Stimulated activated CD4-positive, alpha-beta T cell treated with anti-CD3 and anti-CD28 coated beads, Interleukin-12 subunit alpha, Interleukin-12 subunit beta, amount 100 ng/mL, for 48 hours (primary cell): ENCODE data around the gene PTPN11.
"Not testable (repeated sequence)": the region's sequence is repeated elsewhere in the genome, so short reads cannot be mapped to it uniquely, and the experiment has no call there.

ENCODE experiments used
- DNase-seq, 3 donors: peaks; one replicate each; pipeline ENCODE4 v3.0.0-alpha.2; 2020; ENCODE audit warnings: low read depth in 2 of 3, low spot score in 1 of 3

Gene PTPN11

DNA sequence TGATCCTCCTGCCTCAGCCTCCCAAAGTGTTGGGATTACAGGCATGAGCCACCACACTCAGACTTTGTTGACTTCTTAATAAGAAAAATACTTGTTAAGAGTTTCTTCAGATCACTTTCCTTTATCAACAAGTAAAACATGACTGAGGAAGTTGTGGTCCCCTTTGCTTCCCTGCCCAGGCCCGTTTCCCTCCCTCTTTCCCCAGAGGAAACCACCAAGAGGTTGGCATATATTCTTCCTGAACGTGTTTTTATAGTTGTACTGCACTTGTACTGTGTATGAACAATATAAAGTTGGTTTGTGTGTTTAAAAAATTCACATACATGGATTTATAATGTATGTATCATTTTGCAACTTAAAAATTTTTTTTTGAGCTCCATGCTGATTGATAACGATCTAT is 28.4 kb downstream of the PTPN11 start:
- no peak for DNase-seq

- DNase-seq, result not testable (repeated sequence)
Measured at GRCh38 chr12:112448165-112448564, 29.4 kb downstream of the PTPN11 start.

- no peak for DNase-seq
Measured at GRCh38 chr12:112450725-112451124, 32.0 kb downstream of the PTPN11 start.

- DNase-seq, result no peak
Measured at GRCh38 chr12:112456029-112456428, 37.3 kb downstream of the PTPN11 start.

DNA sequence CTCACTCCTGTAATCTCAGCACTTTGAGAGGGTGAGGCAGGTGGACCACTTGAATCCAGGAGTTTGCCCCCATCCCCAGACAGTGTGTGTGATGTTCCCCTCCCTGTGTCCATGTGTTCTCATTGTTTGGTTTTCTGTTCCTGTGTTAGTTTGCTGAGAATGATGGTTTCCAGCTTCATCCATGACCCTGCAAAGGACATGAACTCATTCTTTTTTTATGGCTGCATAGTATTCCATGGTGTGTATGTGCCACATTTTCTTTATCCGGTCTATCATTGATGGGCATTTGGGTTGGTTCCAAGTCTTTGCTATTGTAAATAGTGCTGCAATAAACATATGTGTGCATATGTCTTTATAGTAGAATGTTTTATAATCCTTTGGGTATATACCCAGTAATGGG is 38.4 kb downstream of the PTPN11 start:
- not testable (repeated sequence) for DNase-seq

GRCh38 chr12:112458330-112458729 is 39.6 kb downstream of the PTPN11 start:
- no peak for DNase-seq

DNA sequence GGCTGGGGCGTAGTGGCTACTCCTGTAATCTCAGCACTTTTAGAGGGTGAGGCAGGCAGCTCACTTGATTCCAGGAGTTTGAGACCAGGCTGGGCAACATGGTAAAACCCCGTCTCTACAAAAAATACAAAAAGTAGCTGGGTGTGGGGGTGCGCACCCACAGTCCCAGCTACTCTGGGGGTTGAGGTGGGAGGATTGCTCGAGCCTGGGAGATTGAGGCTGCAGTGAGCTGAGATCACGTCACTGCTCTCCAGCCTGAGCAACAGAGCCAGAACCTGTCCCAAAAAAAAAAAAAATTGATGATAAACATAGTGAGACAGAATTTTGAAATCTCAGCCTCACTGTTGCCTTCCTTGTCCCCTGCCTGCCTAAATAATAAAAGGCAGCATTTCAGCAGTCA is 40.0 kb downstream of the PTPN11 start:
- no peak for DNase-seq

GRCh38 chr12:112463478-112463877 is 44.7 kb downstream of the PTPN11 start:
- no peak for DNase-seq

GRCh38 chr12:112464605-112465004 is 45.9 kb downstream of the PTPN11 start:
- DNase-seq, result no peak

- no peak for DNase-seq
Measured at GRCh38 chr12:112466011-112466422, 47.3 kb downstream of the PTPN11 start.

DNA sequence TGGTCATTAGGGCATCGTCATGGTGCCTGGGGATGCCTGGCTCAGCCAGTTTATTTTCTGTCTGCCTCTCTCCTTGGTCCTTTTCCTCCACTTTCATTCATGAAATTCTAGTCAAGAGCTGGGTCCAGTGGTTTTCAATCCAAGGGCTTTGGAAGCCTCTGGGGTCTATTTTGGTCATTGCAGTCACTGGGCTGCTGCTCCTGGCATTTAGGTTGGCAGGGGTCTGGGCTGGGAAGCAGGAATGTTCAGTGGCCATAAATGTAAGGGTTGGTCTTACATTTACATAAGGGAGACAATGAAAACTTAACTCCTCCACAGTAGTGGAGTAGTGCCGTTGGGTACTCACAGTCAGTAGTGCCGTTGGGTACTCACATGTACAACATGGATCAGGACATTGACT is 48.1 kb downstream of the PTPN11 start:
- no peak for DNase-seq

GRCh38 chr12:112468046-112468445 is 49.3 kb downstream of the PTPN11 start:
- DNase-seq, result no peak

DNA sequence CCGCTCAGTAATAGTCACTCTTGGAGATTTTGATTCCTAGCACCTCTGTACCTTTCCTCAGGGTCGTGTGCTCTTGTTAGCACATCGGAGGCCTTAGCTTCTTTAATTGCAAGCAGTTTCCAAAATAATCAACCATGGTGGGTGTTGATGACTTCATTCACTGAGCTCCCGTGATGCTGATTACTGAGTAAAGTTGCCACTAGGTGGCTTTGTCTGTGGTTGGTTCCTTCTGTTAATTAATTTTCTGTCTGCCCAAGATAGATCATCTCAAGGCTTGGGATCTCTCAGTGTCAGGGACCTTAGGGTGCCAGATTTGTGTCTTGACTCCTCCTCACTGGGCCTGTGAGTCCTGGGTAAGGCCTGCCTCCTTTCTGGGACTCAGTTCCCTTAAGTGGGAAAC is 54.3 kb downstream of the PTPN11 start:
- no peak for DNase-seq

- DNase-seq, result no peak
Measured at GRCh38 chr12:112479413-112479812, 60.7 kb downstream of the PTPN11 start.

DNA sequence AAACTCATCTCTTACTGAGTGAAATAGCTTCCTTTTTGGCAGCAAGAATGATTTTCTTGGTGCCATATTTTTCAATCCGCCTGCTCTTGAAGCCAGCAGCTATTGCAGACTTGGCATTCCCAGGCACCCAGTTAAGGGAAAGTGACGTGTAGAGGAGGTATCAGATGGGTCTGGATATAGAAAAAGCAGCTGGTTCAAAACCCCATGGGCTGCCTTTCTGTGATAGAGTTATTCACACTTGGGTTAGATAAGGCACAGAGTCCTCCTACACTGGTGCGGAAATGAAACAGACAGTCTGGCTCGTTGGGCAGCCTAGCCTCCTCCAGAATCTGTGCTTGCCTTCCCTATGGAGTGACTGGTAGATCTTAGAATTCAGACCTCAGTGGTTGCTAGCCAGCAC is 62.2 kb downstream of the PTPN11 start:
- DNase-seq, result no peak

- DNase-seq, result no peak
Measured at GRCh38 chr12:112482733-112483132, 64.0 kb downstream of the PTPN11 start.

DNA sequence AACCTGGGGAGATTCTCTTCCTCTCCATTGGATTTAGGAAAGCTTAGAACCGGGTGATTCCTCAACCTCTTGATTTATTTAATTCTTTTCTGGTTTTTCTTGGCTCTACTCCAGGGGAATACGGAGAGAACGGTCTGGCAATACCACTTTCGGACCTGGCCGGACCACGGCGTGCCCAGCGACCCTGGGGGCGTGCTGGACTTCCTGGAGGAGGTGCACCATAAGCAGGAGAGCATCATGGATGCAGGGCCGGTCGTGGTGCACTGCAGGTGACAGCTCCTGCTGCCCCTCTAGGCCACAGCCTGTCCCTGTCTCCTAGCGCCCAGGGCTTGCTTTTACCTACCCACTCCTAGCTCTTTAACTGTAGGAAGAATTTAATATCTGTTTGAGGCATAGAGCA is 67.6 kb downstream of the PTPN11 start:
- no peak for DNase-seq

DNA sequence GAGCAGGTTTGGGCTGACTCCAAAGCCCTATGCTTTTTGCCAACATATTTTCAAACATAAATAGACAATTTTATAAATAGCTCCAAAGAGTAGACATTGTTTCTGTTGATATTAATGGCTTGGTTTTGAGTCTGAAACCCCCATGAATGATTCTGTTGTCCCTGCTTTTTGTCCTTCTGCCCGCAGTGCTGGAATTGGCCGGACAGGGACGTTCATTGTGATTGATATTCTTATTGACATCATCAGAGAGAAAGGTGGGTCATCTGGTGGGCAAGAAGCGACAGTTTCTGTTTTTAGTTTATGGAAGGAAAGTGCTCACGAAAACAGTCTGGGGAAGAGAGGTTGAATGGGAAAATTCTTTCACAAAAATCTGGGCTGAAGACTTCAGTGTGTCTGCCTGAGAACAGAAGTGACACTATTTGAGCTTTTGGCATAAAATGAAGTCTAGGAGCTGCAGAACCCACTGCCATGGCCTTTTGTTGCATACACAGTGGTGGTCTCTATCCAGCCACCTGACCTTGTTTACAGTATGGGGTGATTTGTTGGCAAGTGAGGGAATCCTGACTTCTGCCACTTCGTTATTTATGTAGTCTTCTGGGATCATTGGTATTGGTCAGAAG is 69.6 kb downstream of the PTPN11 start:
- DNase-seq, result no peak

DNA sequence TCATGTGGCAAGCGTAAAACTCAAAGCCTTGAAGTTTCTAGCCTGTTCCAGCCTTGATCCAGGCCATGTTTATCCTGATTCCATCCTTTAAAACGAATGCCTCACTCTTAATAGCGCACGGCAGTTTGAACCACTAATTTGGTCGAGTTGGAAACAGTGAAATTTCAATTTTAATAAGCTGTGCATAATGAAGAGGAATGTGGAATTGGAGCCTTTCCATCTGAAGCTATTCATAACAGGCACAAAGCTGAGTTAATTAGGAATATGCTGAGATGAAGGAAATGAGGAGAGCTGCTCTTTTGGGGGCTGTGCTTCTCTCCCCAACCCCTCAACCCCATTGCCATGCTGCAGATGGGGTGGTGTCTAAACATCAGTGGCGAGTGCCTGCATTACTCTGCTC is 70.7 kb downstream of the PTPN11 start:
- no peak for DNase-seq

GRCh38 chr12:112496496-112496895 is 77.7 kb downstream of the PTPN11 start:
- peak in 1 of 3 donors; percentile 10 for DNase-seq

DNA sequence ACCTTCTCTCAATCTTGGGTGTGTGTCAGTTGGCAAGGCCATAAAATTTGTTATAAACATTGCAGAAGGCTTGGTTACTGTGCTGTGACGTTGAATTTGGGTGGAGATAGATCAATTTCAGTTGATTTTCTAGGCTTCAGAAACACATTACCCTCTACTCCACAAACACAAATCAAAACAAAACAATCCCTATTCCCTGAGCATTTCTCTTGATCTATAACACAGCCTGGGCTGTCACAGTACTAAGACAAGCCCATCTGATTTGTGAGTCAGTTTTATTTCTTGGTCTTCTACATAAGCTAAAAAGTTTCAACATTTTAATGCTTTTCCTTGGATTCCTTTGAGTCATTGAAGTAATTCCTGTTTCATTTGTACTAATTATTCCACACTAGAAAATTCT is 79.8 kb downstream of the PTPN11 start:
- DNase-seq, result no peak

DNA sequence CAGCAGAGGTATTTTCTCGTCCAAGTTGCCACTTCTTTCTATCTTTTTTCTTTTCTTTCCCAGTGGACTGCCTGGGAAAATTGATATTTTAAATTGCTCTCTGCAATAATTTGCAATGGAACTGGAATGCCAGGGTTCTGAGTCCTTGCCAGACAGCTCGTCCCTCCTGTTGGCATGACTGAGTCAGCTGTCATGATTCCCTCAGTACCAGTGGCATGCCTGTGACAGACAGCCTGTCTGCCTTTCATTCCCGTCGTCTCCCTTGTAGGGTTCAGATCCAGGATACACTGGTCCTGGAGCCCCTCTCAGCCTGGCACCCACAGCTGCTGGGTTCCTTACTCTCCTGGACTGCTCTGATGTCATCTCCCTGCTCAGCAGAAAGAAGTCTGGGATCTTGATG is 84.8 kb downstream of the PTPN11 start:
- DNase-seq, result no peak

GRCh38 chr12:112506513-112507166 is 87.9 kb downstream of the PTPN11 start:
- no peak for DNase-seq
